GM10248 (cell line): Measurements from ENCODE around the gene KCNIP4.
"Not testable (repeated sequence)": the region's sequence is repeated elsewhere in the genome, so short reads cannot be mapped to it uniquely, and the experiment has no call there.

Experiments
- CTCF ChIA-PET: fragments of 300-600 bp; sonication (Branson Sonifier 250); formaldehyde crosslinking; extraction: SDS; loops from one replicate; lab custom pipeline; 2021; ENCODE audit warnings: antibody characterized with exemption; lab: Yijun Ruan, JAX
- POLR2A ChIA-PET: fragments of 350-650 bp; sonication (Branson Sonifier 250); formaldehyde crosslinking; extraction: SDS; loops from one replicate; lab custom pipeline; 2020; ENCODE audit warnings: antibody characterized with exemption; lab: Yijun Ruan, JAX
- DNase-seq: peaks from one replicate; pipeline ENCODE4 v3.0.0; 2012; ENCODE audit errors: extremely low spot score
- TF ChIP-seq, protein P1 (sequence below): IDR thresholded peaks from 2 replicates; pipeline ENCODE4 v1.5.1; 2012; ENCODE audit warnings: mild to moderate bottlenecking, low read depth; ENCODE audit errors: extremely low read depth, missing control alignments, control extremely low read depth

The KCNIP4 gene

DNA sequence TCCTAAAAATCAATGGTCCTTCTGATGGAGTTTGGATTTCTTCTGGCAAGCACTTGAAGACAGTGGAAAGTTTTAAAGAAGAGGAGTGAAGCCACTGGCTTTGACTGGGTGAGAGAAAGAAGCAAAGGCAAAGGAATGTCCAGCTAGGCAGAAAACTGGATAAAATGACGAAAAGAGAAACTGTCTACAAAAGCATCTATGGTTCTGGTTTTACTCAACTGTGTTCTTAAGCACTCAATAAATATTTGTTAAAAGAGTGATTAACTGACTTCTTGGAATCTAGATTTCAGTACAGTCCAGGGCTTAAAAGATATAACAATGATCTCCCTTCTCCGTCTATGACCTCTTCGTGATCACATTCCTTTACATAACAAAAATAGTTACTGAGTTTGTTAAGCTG, 1195.9 kb downstream of the KCNIP4 start:
- TF ChIP-seq, protein P1, sequence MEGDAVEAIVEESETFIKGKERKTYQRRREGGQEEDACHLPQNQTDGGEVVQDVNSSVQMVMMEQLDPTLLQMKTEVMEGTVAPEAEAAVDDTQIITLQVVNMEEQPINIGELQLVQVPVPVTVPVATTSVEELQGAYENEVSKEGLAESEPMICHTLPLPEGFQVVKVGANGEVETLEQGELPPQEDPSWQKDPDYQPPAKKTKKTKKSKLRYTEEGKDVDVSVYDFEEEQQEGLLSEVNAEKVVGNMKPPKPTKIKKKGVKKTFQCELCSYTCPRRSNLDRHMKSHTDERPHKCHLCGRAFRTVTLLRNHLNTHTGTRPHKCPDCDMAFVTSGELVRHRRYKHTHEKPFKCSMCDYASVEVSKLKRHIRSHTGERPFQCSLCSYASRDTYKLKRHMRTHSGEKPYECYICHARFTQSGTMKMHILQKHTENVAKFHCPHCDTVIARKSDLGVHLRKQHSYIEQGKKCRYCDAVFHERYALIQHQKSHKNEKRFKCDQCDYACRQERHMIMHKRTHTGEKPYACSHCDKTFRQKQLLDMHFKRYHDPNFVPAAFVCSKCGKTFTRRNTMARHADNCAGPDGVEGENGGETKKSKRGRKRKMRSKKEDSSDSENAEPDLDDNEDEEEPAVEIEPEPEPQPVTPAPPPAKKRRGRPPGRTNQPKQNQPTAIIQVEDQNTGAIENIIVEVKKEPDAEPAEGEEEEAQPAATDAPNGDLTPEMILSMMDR = no peak
- no peak for DNase-seq
- CTCF ChIA-PET = interaction anchor here (0.9 to 1.5 kb wide), 2 partner anchors 15 to 1496 kb away, joined by 3 to 4 read pairs; no protein-coding TSS in a partner anchor
- POLR2A ChIA-PET = no interaction called here

DNA sequence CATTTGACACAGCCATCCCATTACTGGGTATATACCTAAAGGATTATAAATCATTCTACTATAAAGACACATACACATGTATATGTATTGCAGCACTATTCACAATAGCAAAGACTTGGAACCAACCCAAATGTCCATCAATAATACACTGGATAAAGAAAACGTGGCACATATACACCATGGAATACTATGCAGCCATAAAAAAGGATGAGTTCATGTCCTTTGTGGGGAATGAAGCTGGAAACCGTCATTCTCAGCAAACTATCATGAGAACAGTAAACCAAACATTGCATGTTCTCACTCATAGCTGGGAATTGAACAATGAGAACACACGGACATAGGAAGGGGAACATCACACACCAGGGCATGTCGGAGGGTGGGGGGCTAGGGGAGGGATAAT, 1202.6 kb downstream of the KCNIP4 start:
- DNase-seq, POLR2A ChIA-PET: not testable (repeated sequence)
- CTCF ChIA-PET = interaction anchor here (1.2 kb wide), 1 partner anchor 20 kb away, joined by 3 read pairs; no protein-coding TSS in a partner anchor

DNA sequence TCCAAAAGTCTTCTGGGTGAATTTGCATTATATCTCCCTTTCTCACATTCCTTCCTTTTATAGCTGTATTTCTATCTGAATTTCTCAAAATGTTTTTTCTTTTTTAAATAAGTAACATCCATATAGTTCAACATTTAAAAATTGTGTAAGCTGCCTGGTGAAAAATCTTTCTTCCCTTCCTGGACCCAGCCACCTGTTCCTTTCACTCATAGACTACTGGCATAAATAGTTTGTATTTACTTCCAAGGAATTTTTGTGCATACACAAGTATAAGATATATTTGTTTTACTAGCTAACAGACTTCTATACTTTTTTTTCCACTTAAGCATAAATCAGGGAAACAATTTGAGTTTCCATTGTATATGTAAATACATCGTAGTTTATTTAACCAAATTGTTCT, 1212.6 kb downstream of the KCNIP4 start:
- CTCF ChIA-PET = interaction anchor here (0.9 to 1.2 kb wide), 2 partner anchors 14 to 18 kb away, joined by 3 read pairs; no protein-coding TSS in a partner anchor
- TF ChIP-seq, protein P1 = no peak
- DNase-seq = no peak
- POLR2A ChIA-PET = no interaction called here

DNA sequence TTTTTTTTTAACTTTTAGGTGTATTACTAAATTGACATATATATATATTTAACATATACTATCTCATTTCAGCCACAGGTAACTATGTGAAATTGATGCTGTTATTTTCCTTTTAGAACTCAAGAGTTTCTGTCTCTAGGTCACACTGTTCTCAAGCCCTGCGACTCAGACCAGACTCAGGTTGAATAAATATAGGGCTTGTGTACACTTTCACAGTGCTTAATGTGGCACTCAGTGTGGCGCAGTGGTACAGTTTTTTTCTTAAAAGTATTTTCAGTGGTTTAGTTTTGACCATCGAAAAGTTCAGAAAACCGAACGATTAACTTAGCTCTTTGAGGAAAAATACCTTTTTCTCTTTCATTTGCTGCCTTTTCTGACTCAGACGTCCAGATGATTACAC, 1223.7 kb downstream of the KCNIP4 start:
- CTCF ChIA-PET = interaction anchor here (1.4 kb wide), 1 partner anchor 26 kb away, joined by 3 read pairs; no protein-coding TSS in a partner anchor
- TF ChIP-seq, protein P1 = no peak
- POLR2A ChIA-PET = no interaction called here
- DNase-seq = no peak

DNA sequence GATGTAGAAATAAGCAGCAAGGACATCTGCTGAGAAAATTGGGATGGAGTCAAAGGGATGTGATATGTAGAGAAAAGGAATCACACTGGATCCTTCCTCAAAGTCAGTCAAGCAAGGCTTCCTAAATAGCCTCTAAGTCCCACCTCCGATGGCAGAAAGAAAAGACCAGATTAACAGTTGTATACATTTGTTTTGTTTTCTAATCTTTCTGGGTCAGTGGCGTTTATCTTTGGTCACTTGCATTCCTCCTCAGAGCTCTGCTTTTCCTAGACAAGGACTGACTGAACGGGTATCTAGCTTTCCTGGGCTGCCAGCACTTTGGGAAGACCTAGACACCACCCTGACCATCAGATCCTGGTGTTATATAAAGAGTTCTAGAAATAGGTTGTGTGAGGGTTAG, 1225.1 kb downstream of the KCNIP4 start:
- no peak for DNase-seq
- TF ChIP-seq, protein P1 = no peak
- POLR2A ChIA-PET = no interaction called here
- CTCF ChIA-PET = no interaction called here

DNA sequence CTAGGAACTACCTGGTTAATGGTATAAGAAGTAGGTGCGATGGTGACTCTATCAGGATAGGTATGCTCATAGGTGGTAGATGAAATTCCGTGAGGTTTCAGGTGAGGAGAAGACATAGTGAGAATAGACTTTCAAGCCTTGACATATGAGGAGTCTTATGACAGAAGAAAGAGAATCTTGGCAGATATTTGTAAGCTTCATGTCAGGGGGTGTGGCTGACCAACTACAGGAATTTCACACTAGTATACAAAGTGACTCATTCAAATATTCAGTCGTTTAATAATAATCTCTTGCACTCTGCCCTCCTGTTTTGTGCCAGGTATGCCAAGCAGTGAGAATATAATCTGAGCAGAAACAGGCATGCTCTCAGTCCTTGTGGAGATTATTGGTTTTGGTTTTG, 1225.6 kb downstream of the KCNIP4 start:
- POLR2A ChIA-PET = no interaction called here
- DNase-seq = no peak
- TF ChIP-seq, protein P1 = no peak
- CTCF ChIA-PET = interaction anchor here (1.0 to 2.4 kb wide), 3 partner anchors 12 to 51 kb away, joined by 3 to 6 read pairs (median 3); no protein-coding TSS in a partner anchor

DNA sequence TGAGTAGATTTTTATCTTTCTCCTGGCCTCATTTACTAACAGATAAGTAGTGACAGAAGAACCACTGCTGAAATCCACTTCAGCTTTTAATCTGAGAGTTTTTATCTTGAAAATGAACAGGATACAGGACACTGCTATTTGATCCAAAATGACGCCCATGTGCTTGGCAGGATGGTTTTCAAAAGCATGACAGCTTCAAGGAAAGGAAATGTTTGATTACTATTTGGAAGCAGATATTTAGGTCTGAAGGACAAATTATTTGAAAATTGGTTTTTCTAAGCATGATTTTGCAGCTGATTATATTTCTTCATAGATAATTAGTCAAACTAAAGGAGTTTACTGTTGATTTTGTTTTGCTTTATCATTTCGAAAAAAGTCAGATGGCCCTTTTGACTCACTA, 1237.2 kb downstream of the KCNIP4 start:
- TF ChIP-seq, protein P1 = no peak
- ChIA-PET POLR2A (no interaction called here), CTCF (interaction anchor here (2.5 kb wide), 1 partner anchor 9 kb away, joined by 9 read pairs; no protein-coding TSS in a partner anchor)
- DNase-seq = no peak
